ENCODE measurements around the gene CEP104.

DNA sequence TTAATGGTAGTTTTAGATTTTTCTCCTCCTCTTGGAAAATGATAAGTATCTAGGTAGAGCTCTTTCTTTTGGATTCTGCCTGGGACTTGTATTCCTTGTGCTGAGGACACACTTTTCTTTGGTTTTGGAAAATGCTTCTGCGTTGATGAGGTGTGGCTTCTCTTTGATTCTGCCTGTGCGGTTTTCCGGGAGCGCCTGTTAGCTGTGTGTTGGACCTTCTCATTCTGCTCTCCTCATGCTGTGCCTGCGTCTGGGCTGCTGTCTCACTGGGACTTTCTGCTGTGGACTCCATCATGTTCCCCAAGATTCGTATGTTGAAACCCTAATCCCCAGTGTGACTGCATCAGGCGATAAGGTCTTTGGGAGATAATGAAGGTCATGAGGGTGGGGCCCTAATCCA is 22.1 kb upstream of the CEP104 start:
- no peak for TF ChIP-seq POLR2A (IDR thresholded peaks at IDR 0.05)
- no peak for TF ChIP-seq POLR2AphosphoS5 (IDR thresholded peaks at IDR 0.05)
- TF ChIP-seq, protein P1, sequence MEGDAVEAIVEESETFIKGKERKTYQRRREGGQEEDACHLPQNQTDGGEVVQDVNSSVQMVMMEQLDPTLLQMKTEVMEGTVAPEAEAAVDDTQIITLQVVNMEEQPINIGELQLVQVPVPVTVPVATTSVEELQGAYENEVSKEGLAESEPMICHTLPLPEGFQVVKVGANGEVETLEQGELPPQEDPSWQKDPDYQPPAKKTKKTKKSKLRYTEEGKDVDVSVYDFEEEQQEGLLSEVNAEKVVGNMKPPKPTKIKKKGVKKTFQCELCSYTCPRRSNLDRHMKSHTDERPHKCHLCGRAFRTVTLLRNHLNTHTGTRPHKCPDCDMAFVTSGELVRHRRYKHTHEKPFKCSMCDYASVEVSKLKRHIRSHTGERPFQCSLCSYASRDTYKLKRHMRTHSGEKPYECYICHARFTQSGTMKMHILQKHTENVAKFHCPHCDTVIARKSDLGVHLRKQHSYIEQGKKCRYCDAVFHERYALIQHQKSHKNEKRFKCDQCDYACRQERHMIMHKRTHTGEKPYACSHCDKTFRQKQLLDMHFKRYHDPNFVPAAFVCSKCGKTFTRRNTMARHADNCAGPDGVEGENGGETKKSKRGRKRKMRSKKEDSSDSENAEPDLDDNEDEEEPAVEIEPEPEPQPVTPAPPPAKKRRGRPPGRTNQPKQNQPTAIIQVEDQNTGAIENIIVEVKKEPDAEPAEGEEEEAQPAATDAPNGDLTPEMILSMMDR (IDR thresholded peaks at IDR 0.05 in 8 of 11, conservative IDR thresholded peaks at IDR 0.05 in 3 of 11), result no peak

Measured in spleen (tissue), 7 donors.